ENCODE results near the gene E4F1.
"Not testable (repeated sequence)": the region's sequence is repeated elsewhere in the genome, so short reads cannot be mapped to it uniquely, and the experiment has no call there.

GRCh38 chr16:2240331-2240730 lies 16.9 kb downstream of the E4F1 start:
- not testable (repeated sequence) for TF ChIP-seq CTCF (IDR thresholded peaks at IDR 0.05 in 4 of 5, conservative IDR thresholded peaks at IDR 0.05 in 1 of 5); POLR2A (IDR thresholded peaks at IDR 0.05)

Data from gastrocnemius medialis (tissue), 4 donors.